HS-27A (cell line): Measurements from ENCODE around the gene TET3.

Experiments
- DNase-seq: peaks from one replicate; pipeline ENCODE4 v3.0.0-alpha.2; 2012; ENCODE audit warnings: low read depth, missing footprints

The TET3 gene

GRCh38 chr2:74004212-74005182 is 19.8 kb downstream of the TET3 start:
- no peak for DNase-seq

GRCh38 chr2:74005786-74006185 is 21.1 kb downstream of the TET3 start:
- no peak for DNase-seq

- DNase-seq: no peak
Observed at GRCh38 chr2:74006459-74006858, 21.7 kb downstream of the TET3 start.

GRCh38 chr2:74007121-74007520 is 22.4 kb downstream of the TET3 start:
- DNase-seq: no peak

- no peak for DNase-seq
Observed at GRCh38 chr2:74007711-74008110, 23.0 kb downstream of the TET3 start.

GRCh38 chr2:74008761-74009395 is 24.2 kb downstream of the TET3 start:
- DNase-seq: no peak

GRCh38 chr2:74009577-74009976 is 24.9 kb downstream of the TET3 start:
- DNase-seq: no peak

- no peak for DNase-seq
Observed at GRCh38 chr2:74010087-74010541, 25.4 kb downstream of the TET3 start.

GRCh38 chr2:74011246-74011645 is 26.5 kb downstream of the TET3 start:
- no peak for DNase-seq

- no peak for DNase-seq
Observed at GRCh38 chr2:74014813-74015212, 30.1 kb downstream of the TET3 start.

- no peak for DNase-seq
Observed at GRCh38 chr2:74017223-74017622, 32.5 kb downstream of the TET3 start.

GRCh38 chr2:74019516-74019915 is 34.8 kb downstream of the TET3 start:
- DNase-seq: no peak

- DNase-seq: no peak
Observed at GRCh38 chr2:74020702-74021406, 36.1 kb downstream of the TET3 start.

- no peak for DNase-seq
Observed at GRCh38 chr2:74021407-74021755, 36.7 kb downstream of the TET3 start.

GRCh38 chr2:74024216-74024615 is 39.5 kb downstream of the TET3 start:
- no peak for DNase-seq

- no peak for DNase-seq
Observed at GRCh38 chr2:74025971-74026612, 41.4 kb downstream of the TET3 start.

- no peak for DNase-seq
Observed at GRCh38 chr2:74026687-74027241, 42.1 kb downstream of the TET3 start.

- no peak for DNase-seq
Observed at GRCh38 chr2:74027496-74027895, 42.8 kb downstream of the TET3 start.

GRCh38 chr2:74028290-74028689 is 43.6 kb downstream of the TET3 start:
- no peak for DNase-seq

GRCh38 chr2:74028741-74029140 is 44.0 kb downstream of the TET3 start:
- no peak for DNase-seq

- no peak for DNase-seq
Observed at GRCh38 chr2:74029714-74030397, 45.1 kb downstream of the TET3 start.
